Stomach (tissue), 9 donors: ENCODE results near the gene STRA8. TPM values are rescaled to one million over a fixed set of nuclear protein-coding genes. Genes with fewer than 3 reads are reported as not detected.

Experiments used
- DNase-seq, 2 donors: peaks; one replicate each; pipeline versions ENCODE4 v3.0.0 to v3.0.0-alpha.2; 2013 to 2019
- H3K27ac ChIP-seq, 5 donors: fragments of 200-600 bp in 4 of 5; sonication (generic) in 4 of 5; one replicate each; pipeline ENCODE4 v1.5.1; 2013 to 2019; ENCODE audit warnings: mild to moderate bottlenecking in 1 of 5, moderate library complexity in 1 of 5
- H3K27me3 ChIP-seq, 3 donors: fragments of 200-600 bp; sonication (generic); one replicate each; pipeline ENCODE4 v1.5.1; 2017 to 2019; ENCODE audit warnings: mixed run types in 1 of 3
- H3K36me3 ChIP-seq, 4 donors: fragments of 200-600 bp; sonication (generic); 1 replicate in 3 of 4; 2 replicates in 1 of 4; pipeline ENCODE4 v1.5.1; 2016 to 2019
- H3K4me1 ChIP-seq, 4 donors: fragments of 200-600 bp; sonication (generic); one replicate each; pipeline ENCODE4 v1.5.1; 2016 to 2019
- H3K4me3 ChIP-seq, 4 donors: fragments of 200-600 bp; sonication (generic) in 3 of 4; one replicate each; pipeline ENCODE4 v1.5.1; 2016 to 2019; ENCODE audit warnings: mild to moderate bottlenecking in 1 of 4
- H3K9me3 ChIP-seq, 4 donors: fragments of 200-600 bp; sonication (generic); one replicate each; pipeline ENCODE4 v1.5.1; 2016 to 2019
- CTCF ChIP-seq, 7 experiments: fragments of 450-650 bp in 4 of 7; fragments of 200-600 bp in 3 of 7; sonication (generic) in 3 of 7; IDR thresholded peaks; one replicate each; pipeline ENCODE4 v1.5.1; 2016 to 2019; ENCODE audit warnings: antibody characterized with exemption in 7 of 7, control low read depth in 2 of 7, mild to moderate bottlenecking in 1 of 7
- EP300 ChIP-seq: sonication (generic); formaldehyde crosslinking; IDR thresholded peaks from one replicate; pipeline ENCODE4 v1.6.1; 2017; ENCODE audit warnings: antibody characterized with exemption
- POLR2A ChIP-seq, 4 donors: fragments of 450-650 bp; IDR thresholded peaks; one replicate each; pipeline ENCODE4 v1.6.1; 2016; ENCODE audit warnings: antibody characterized with exemption in 4 of 4, control low read depth in 2 of 4, mild to moderate bottlenecking in 1 of 4, moderate library complexity in 1 of 4
- POLR2AphosphoS5 ChIP-seq, 3 donors: sonication (generic); formaldehyde crosslinking; IDR thresholded peaks; one replicate each; pipeline ENCODE4 v1.6.1; 2016; ENCODE audit warnings: antibody characterized with exemption in 3 of 3
- WGBS, 5 donors: extraction: QIAGEN DNeasy Blood & Tissue Kit in 3 of 5; methylation state at CpG; one replicate each; pipeline versions ENCODE4 v1.1.5 to v1.1.7; 2013 to 2018; 5-methylcytosine and 5-hydroxymethylcytosine counted together
- intact Hi-C: fragments of 100-400 bp; cut with DNase I; formaldehyde crosslinking; loops from one replicate; pipeline ENCODE4 v1.15.1; 2023; ENCODE audit warnings: low total_unique reads
- polyA plus RNA-seq, 3 donors: library from polyadenylated mRNA; stranded (reverse); fragments of 200-250 nt; gene quantifications; one replicate each; pipeline ENCODE4 v1.2.3, GENCODE V29; 2013
- total RNA-seq, 5 donors: library from RNA; depleted of rRNA; stranded (reverse); fragments of >200 nt; gene quantifications; one replicate each; pipeline versions ENCODE4 v1.1.0 to v1.2.3, GENCODE V29; 2014 to 2016
- donor health status: healthy with polysubstance abuse.
- donor health status: Bipolar disorder and iron deficiency.
- donor health status: healthy.

Gene STRA8
- total and polyA plus RNA-seq, 8 donors: not detected

- peaks cover 5 to 18% (median 14%) of the 10 kb centered on the region in 4 donors for H3K4me1 ChIP-seq
- intact Hi-C loops: no loop called here
- no peak for DNase-seq
- H3K4me3 ChIP-seq: no peak overlapping the region
- H3K27me3 ChIP-seq: no peaks in the 10 kb centered on the region
- WGBS, 5 donors: 83 to 100% (median 98%) methylated on average over 2 to 3 of the region's 3 CpGs
- H3K27ac ChIP-seq: no peak overlapping the region
- peaks cover 8 to 27% (median 16%) of the 10 kb centered on the region in 4 donors for H3K9me3 ChIP-seq
- peaks cover 51 to 97% (median 93%) of the 10 kb centered on the region in 4 donors for H3K36me3 ChIP-seq
- TF ChIP-seq POLR2AphosphoS5 (IDR thresholded peaks at IDR 0.05) (no peak), POLR2A (IDR thresholded peaks at IDR 0.05) (no peak), EP300 (no peak), CTCF (IDR thresholded peaks at IDR 0.05) (no peak)
These were observed 47.4 kb upstream of the STRA8 start for GRCh38 chr7:135186261-135186540.

- DNase-seq: peak in 1 of 2 donors; percentile 22
- H3K27me3 ChIP-seq: no peaks in the 10 kb centered on the region
- TF ChIP-seq EP300 (no peak), POLR2AphosphoS5 (IDR thresholded peaks at IDR 0.05) (no peak), CTCF (IDR thresholded peaks at IDR 0.05) (no peak), POLR2A (IDR thresholded peaks at IDR 0.05) (no peak)
- no peak overlapping the region for H3K27ac ChIP-seq
- peaks cover 1 to 21% (median 9%) of the 10 kb centered on the region in 4 donors for H3K9me3 ChIP-seq
- H3K4me1 ChIP-seq: peaks cover 5 to 18% (median 14%) of the 10 kb centered on the region in 4 donors
- 80 to 90% (median 84%) methylated on average over 10 to 12 of the region's 12 CpGs for WGBS, 5 donors
- H3K4me3 ChIP-seq: no peak overlapping the region
- intact Hi-C loops: no loop called here
- H3K36me3 ChIP-seq: peaks cover 51 to 98% (median 94%) of the 10 kb centered on the region in 4 donors
These were observed 46.8 kb upstream of the STRA8 start for GRCh38 chr7:135186841-135187253.

GRCh38 chr7:135188298-135188984, 45.2 kb upstream of the STRA8 start:
- WGBS, 5 donors: 94 to 97% (median 95%) methylated on average over 12 of the region's 12 CpGs

GRCh38 chr7:135189221-135189662, 44.4 kb upstream of the STRA8 start:
- TF ChIP-seq EP300: no peak
- TF ChIP-seq POLR2AphosphoS5 (IDR thresholded peaks at IDR 0.05): peak in 1 of 3 donors; percentile 52
- 40 to 73% (median 45%) methylated on average over 6 of the region's 6 CpGs for WGBS, 5 donors
- peaks cover 5 to 18% (median 14%) of the 10 kb centered on the region in 4 donors for H3K4me1 ChIP-seq
- intact Hi-C loops: no loop called here
- H3K9me3 ChIP-seq: no peaks in the 10 kb centered on the region
- H3K36me3 ChIP-seq: peaks cover 57 to 98% (median 94%) of the 10 kb centered on the region in 4 donors
- H3K27ac ChIP-seq: peak overlapping the region; percentile 41 to 63 (median 49)
- no peak overlapping the region for H3K4me3 ChIP-seq
- peak in 1 of 2 donors; percentile 72 for DNase-seq
- no peaks in the 10 kb centered on the region for H3K27me3 ChIP-seq

More at GRCh38 chr7:135188298-135188984, 45.2 kb upstream of the STRA8 start:
- Histone ChIP-seq H3K4me1 (peaks cover 5 to 18% (median 14%) of the 10 kb centered on the region in 4 donors), H3K36me3 (peaks cover 59 to 98% (median 94%) of the 10 kb centered on the region in 4 donors), H3K4me3 (no peak overlapping the region), H3K9me3 (peaks cover 0 to 5% (median 0%) of the 10 kb centered on the region in 4 donors), H3K27ac (peak overlapping the region in 4 of 5 donors; percentile 48 to 63 (median 52)), H3K27me3 (no peaks in the 10 kb centered on the region)
- DNase-seq: peak in 1 of 2 donors; percentile 19
- TF ChIP-seq EP300: no peak
- no peak for TF ChIP-seq POLR2A (IDR thresholded peaks at IDR 0.05)
- TF ChIP-seq POLR2AphosphoS5 (IDR thresholded peaks at IDR 0.05): no peak
- intact Hi-C loops: no loop called here

GRCh38 chr7:135189961-135190360, 43.7 kb upstream of the STRA8 start:
- Histone ChIP-seq H3K4me1 (peaks cover 5 to 18% (median 14%) of the 10 kb centered on the region in 4 donors), H3K9me3 (no peaks in the 10 kb centered on the region), H3K27ac (peak overlapping the region; percentile 14 to 75 (median 48)), H3K27me3 (no peaks in the 10 kb centered on the region), H3K36me3 (peaks cover 58 to 98% (median 94%) of the 10 kb centered on the region in 4 donors), H3K4me3 (no peak overlapping the region)
- intact Hi-C loops: no loop called here
- peak in 1 of 2 donors; percentile 9 for DNase-seq
- TF ChIP-seq POLR2A (IDR thresholded peaks at IDR 0.05) (no peak), CTCF (IDR thresholded peaks at IDR 0.05) (no peak), EP300 (no peak), POLR2AphosphoS5 (IDR thresholded peaks at IDR 0.05) (no peak)
- WGBS, 5 donors: 75 to 87% (median 83%) methylated on average over 4 of the region's 4 CpGs
